H9 (cell line): ENCODE measurements around the gene ABCC3. TPM values are rescaled to one million over a fixed set of nuclear protein-coding genes. Genes with fewer than 3 reads are reported as not detected.

ENCODE experiments used
- DNase-seq: peaks from one replicate; pipeline ENCODE4 v3.0.0-alpha.2; 2017
- H2AFZ ChIP-seq: one replicate; pipeline ENCODE4 v1.6.1; 2013; ENCODE audit warnings: mild to moderate bottlenecking, low read length, control low read depth, moderate library complexity
- H2AK5ac ChIP-seq: 2 replicates; pipeline ENCODE4 v1.6.1; 2013; ENCODE audit warnings: low read length, control low read depth, mixed read lengths; ENCODE audit not compliant: insufficient read length
- H2BK120ac ChIP-seq: one replicate; pipeline ENCODE4 v1.6.1; 2013; ENCODE audit warnings: low read depth, mild to moderate bottlenecking, low read length, control low read depth, inconsistent platforms; ENCODE audit not compliant: poor library complexity, severe bottlenecking
- H2BK12ac ChIP-seq: 2 replicates; pipeline ENCODE4 v1.6.1; 2013; ENCODE audit warnings: low read length, control low read depth, mixed read lengths, low read depth; ENCODE audit not compliant: insufficient read length
- H2BK15ac ChIP-seq: 2 replicates; pipeline ENCODE4 v1.6.1; 2013; ENCODE audit warnings: low read depth, low read length, control low read depth
- H2BK20ac ChIP-seq: one replicate; pipeline ENCODE4 v1.6.1; 2013; ENCODE audit warnings: low read depth, mild to moderate bottlenecking, low read length, control low read depth, inconsistent platforms; ENCODE audit not compliant: poor library complexity, severe bottlenecking
- H2BK5ac ChIP-seq: 2 replicates; pipeline ENCODE4 v1.6.1; 2013; ENCODE audit warnings: low read length, control low read depth, mixed read lengths; ENCODE audit not compliant: insufficient read length
- H3K14ac ChIP-seq: 2 replicates; pipeline ENCODE4 v1.6.1; 2013; ENCODE audit warnings: low read length, control low read depth; ENCODE audit not compliant: insufficient read depth
- H3K18ac ChIP-seq: 2 replicates; pipeline ENCODE4 v1.6.1; 2013; ENCODE audit warnings: low read depth, mild to moderate bottlenecking, mixed read lengths, low read length, control low read depth; ENCODE audit not compliant: insufficient read length
- H3K23ac ChIP-seq: 2 replicates; pipeline ENCODE4 v1.6.1; 2013; ENCODE audit warnings: low read length, control low read depth, mixed read lengths, low read depth; ENCODE audit not compliant: insufficient read length
- H3K23me2 ChIP-seq: 2 replicates; pipeline ENCODE4 v1.6.1; 2013; ENCODE audit warnings: low read depth, mild to moderate bottlenecking, mixed read lengths, low read length, control low read depth; ENCODE audit not compliant: insufficient read length, poor library complexity, severe bottlenecking
- H3K27ac ChIP-seq: 2 replicates; pipeline ENCODE4 v1.5.1; 2013; ENCODE audit warnings: low read length, control low read depth, mixed read lengths, low read depth; ENCODE audit not compliant: insufficient read length
- H3K27me3 ChIP-seq: 2 replicates; pipeline ENCODE4 v1.6.1; 2013; ENCODE audit warnings: low read length, control low read depth, inconsistent platforms; ENCODE audit not compliant: insufficient read depth
- H3K4ac ChIP-seq: 2 replicates; pipeline ENCODE4 v1.6.1; 2013; ENCODE audit warnings: low read depth, mild to moderate bottlenecking, control low read depth, inconsistent platforms, low read length, moderate library complexity
- H3K4me1 ChIP-seq: 2 replicates; pipeline ENCODE4 v1.6.1; 2013; ENCODE audit warnings: low read length, control low read depth, inconsistent platforms; ENCODE audit not compliant: insufficient read depth
- H3K4me2 ChIP-seq: 2 replicates; pipeline ENCODE4 v1.6.1; 2013; ENCODE audit warnings: low read length, control low read depth, mixed read lengths; ENCODE audit not compliant: insufficient read length, insufficient read depth
- H3K56ac ChIP-seq: 2 replicates; pipeline ENCODE4 v1.6.1; 2013; ENCODE audit warnings: low read depth, mild to moderate bottlenecking, mixed read lengths, low read length, control low read depth; ENCODE audit not compliant: insufficient read length
- H3K79me1 ChIP-seq: 2 replicates; pipeline ENCODE4 v1.6.1; 2013; ENCODE audit warnings: low read depth, mild to moderate bottlenecking, moderate library complexity, low read length, control low read depth, inconsistent platforms; ENCODE audit not compliant: insufficient read depth, poor library complexity, severe bottlenecking
- H3K79me2 ChIP-seq: 2 replicates; pipeline ENCODE4 v1.6.1; 2013; ENCODE audit warnings: low read length, control low read depth, inconsistent platforms; ENCODE audit not compliant: insufficient read depth
- H3K9ac ChIP-seq: 2 replicates; pipeline ENCODE4 v1.6.1; 2013; ENCODE audit warnings: low read length, control low read depth, mixed read lengths; ENCODE audit not compliant: insufficient read length; ENCODE audit errors: extremely low read depth
- H3K9me3 ChIP-seq: one replicate; pipeline ENCODE4 v1.6.1; 2013; ENCODE audit warnings: low read depth, low read length, inconsistent platforms; ENCODE audit not compliant: control insufficient read depth
- H3T11ph ChIP-seq: one replicate; pipeline ENCODE4 v1.6.1; 2013; ENCODE audit warnings: mild to moderate bottlenecking, low read length, control low read depth, inconsistent platforms
- H4K20me1 ChIP-seq: one replicate; pipeline ENCODE4 v1.6.1; 2013; ENCODE audit not compliant: control insufficient read depth, insufficient read length, insufficient read depth
- H4K5ac ChIP-seq: 2 replicates; pipeline ENCODE4 v1.6.1; 2013; ENCODE audit warnings: low read depth, mild to moderate bottlenecking, mixed read lengths, low read length, control low read depth; ENCODE audit not compliant: insufficient read length
- H4K8ac ChIP-seq: replicated peaks from 2 replicates; pipeline ENCODE4 v1.6.1; 2013; ENCODE audit warnings: low read length, control low read depth, mixed read lengths, low read depth; ENCODE audit not compliant: insufficient read length
- H4K91ac ChIP-seq: 2 replicates; pipeline ENCODE4 v1.6.1; 2013; ENCODE audit warnings: low read depth, mild to moderate bottlenecking, moderate library complexity, mixed read lengths, low read length, control low read depth; ENCODE audit not compliant: insufficient read length
- H3K27ac Mint-ChIP-seq, 3 experiments: 2 replicates in 2 of 3; 3 replicates in 1 of 3; pipeline ENCODE4 v1.8.0; 2020 to 2021; ENCODE audit warnings: mixed read lengths in 3 of 3, mild to moderate bottlenecking in 1 of 3, moderate library complexity in 1 of 3
- H3K27me3 Mint-ChIP-seq: 2 replicates; pipeline ENCODE4 v1.8.0; 2021; ENCODE audit warnings: low read depth, mild to moderate bottlenecking, moderate library complexity, mixed read lengths
- H3K36me3 Mint-ChIP-seq, 3 experiments: 2 replicates in 2 of 3; 3 replicates in 1 of 3; pipeline ENCODE4 v1.8.0; 2020 to 2021; ENCODE audit warnings: low read depth in 3 of 3, mixed read lengths in 3 of 3; ENCODE audit not compliant: insufficient read depth in 1 of 3
- H3K4me1 Mint-ChIP-seq, 2 experiments: 2 replicates each; pipeline ENCODE4 v1.8.0; 2020; ENCODE audit warnings: mixed read lengths in 2 of 2
- H3K4me3 Mint-ChIP-seq, 2 experiments: 2 replicates in 1 of 2; 3 replicates in 1 of 2; pipeline ENCODE4 v1.8.0; 2020 to 2021; ENCODE audit warnings: mild to moderate bottlenecking in 2 of 2, mixed read lengths in 2 of 2, moderate library complexity in 1 of 2
- H3K9me3 Mint-ChIP-seq, 2 experiments: 2 replicates in 1 of 2; 3 replicates in 1 of 2; pipeline ENCODE4 v1.8.0; 2020; ENCODE audit warnings: mild to moderate bottlenecking in 2 of 2, mixed read lengths in 2 of 2, moderate library complexity in 1 of 2
- CTCF ChIP-seq: fragments of 200-600 bp; sonication (generic); conservative IDR thresholded peaks from 3 replicates; pipeline ENCODE4 v1.8.0; 2021; ENCODE audit warnings: antibody characterized with exemption, mild to moderate bottlenecking
- WGBS: extraction: QIAGEN DNeasy Blood & Tissue Kit; methylation state at CpG from one replicate; pipeline ENCODE4 v1.1.7; 2013; ENCODE audit warnings: missing lambda C conversion rate, low lambda C conversion rate, mixed read lengths; ENCODE audit not compliant: insufficient read length; ENCODE audit errors: extremely low coverage; 5-methylcytosine and 5-hydroxymethylcytosine counted together
- total RNA-seq: library from RNA; stranded (reverse); gene quantifications from 2 replicates; pipeline ENCODE4 v1.2.1, GENCODE V29; 2021

ABCC3 gene
- total RNA-seq, 1 experiment from 2014 or later, result 0.31 TPM

GRCh38 chr17:50676065-50676975, 41.6 kb downstream of the ABCC3 start:
- Histone ChIP-seq H2BK12ac (no peak overlapping the region), H3K79me2 (no peaks in the 10 kb centered on the region), H3K27ac (no peak overlapping the region), H3T11ph (no peak overlapping the region), H3K14ac (no peak overlapping the region), H2AK5ac (no peak overlapping the region), H2BK5ac (no peak overlapping the region), H4K91ac (no peak overlapping the region), H3K79me1 (no peaks in the 10 kb centered on the region), H3K4me1 (no peaks in the 10 kb centered on the region), H3K27me3 (no peaks in the 10 kb centered on the region), H2BK20ac (no peak overlapping the region), H3K4ac (no peak overlapping the region), H4K8ac (no peak overlapping the region), H3K4me2 (no peak overlapping the region), H2AFZ (no peak overlapping the region), H2BK15ac (no peak overlapping the region), H4K20me1 (no peaks in the 10 kb centered on the region), H3K18ac (no peak overlapping the region), H4K5ac (no peak overlapping the region), H2BK120ac (no peak overlapping the region), H3K56ac (no peak overlapping the region), H3K23ac (no peak overlapping the region), H3K23me2 (no peaks in the 10 kb centered on the region), H3K9me3 (no peaks in the 10 kb centered on the region), H3K9ac (no peak overlapping the region)
- peaks cover 4 to 5% of the 10 kb centered on the region in 2 experiments; a peak in 3 of 4 replicates for H3K4me1 Mint-ChIP-seq
- no CpG with 5 or more reads among the region's 24 CpGs for WGBS
- no peaks in the 10 kb centered on the region; a peak in 1 of 7 replicates for H3K36me3 Mint-ChIP-seq
- peaks cover 3% of the 10 kb centered on the region for H3K27me3 Mint-ChIP-seq
- no peak for TF ChIP-seq CTCF
- H3K27ac Mint-ChIP-seq, result no peak overlapping the region
- no peaks in the 10 kb centered on the region; a peak in 1 of 5 replicates for H3K9me3 Mint-ChIP-seq
- H3K4me3 Mint-ChIP-seq, result no peak overlapping the region
- DNase-seq, result no peak
